IPS-11a (cell line): Measurements from ENCODE around the gene MATN1.

Experiments
- H3K4me3 ChIP-seq: one replicate; pipeline ENCODE4 v1.5.1; 2013; ENCODE audit warnings: low read depth, low read length, control low read depth

MATN1 gene

DNA sequence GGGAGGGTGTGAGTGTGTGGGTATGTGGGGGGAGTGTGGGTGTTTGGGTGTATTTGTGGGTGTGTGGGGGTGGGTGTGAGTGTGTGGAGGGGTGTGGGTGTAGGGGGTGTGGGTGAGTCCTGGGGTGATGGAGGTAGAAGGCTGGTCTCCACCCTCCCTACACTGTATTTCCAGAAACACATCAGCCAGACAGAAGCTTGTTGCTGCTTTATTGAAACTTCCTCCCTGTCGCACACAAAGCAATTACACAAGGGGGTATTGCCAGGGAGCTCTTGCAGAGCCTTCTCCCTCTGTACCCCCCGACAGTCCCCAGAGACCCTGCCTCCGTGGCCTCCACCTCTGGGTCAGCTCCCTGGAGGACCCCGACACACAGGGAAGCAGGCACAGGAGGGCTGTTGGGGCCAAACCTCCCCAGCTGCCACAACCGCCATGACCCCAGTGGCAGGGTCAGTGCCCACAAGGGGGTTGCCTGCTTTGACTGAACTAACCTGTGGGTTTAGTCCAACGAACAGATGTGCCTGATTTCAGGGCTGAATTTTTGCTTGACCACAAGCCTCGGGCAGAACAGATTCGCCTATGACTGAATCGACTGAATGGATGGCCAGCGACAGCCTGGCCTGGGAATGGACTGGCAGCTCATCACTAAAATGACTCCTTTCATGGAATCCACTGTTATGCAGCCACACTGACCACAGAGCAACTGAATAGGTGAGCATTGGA, 9.1 kb upstream of the MATN1 start:
- H3K4me3 ChIP-seq: no peak overlapping the region

DNA sequence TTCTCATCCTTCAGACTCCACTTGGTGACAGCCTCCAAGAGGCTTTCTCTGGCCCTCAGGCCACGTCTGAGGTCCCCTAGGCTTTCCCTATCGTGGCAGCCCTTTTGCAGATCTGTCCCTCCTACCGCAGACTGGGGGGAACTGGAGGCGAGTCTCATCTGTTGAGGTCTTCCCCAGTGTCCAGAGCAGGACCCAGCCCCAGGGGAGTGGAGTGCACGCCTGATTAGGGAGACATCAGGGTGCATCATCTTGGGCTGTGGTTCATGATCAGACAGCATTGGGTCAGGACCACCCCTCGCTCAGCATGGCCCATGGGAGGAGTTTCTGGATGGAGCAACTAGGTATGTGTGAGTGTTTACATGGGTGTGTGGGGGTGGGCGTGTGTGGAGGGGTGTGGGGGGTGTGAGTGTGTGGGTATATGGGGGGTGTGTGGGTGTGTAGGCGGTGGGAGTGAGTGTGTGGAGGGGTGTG, 8.5 kb upstream of the MATN1 start:
- no peak overlapping the region for H3K4me3 ChIP-seq

DNA sequence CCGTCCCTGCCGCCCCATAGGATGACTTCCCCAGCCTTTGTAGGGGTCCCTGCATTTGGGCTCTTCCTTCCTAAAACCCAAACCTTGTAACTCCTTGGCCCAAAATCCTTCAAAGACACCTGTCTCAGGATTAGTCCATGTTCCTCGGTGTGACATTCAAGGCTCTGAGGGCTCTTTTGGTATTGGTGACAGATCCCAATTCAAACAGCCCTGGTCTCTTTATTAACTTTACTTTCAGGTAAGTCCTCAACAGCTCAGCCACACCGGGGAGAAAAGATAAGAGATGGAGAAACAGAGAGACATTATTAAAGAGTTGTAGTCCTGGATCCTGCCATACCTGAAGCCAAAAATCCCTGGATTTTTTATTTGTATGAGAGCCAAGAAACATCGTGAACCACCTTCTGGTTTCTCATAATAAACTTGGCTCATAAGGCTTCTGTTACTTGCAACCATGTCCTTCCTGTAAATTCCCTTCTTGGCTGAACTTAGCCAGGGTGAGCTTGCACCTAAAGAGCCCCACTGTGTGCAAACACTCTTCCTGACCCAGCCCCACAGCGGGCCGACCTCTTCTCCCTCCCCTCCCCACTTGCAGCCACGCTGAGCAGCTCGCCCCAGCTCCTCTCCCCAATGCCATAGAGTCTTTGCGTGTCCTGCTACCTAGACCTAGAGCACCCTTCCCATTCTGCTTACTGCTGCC, 7.9 kb upstream of the MATN1 start:
- H3K4me3 ChIP-seq: no peak overlapping the region

DNA sequence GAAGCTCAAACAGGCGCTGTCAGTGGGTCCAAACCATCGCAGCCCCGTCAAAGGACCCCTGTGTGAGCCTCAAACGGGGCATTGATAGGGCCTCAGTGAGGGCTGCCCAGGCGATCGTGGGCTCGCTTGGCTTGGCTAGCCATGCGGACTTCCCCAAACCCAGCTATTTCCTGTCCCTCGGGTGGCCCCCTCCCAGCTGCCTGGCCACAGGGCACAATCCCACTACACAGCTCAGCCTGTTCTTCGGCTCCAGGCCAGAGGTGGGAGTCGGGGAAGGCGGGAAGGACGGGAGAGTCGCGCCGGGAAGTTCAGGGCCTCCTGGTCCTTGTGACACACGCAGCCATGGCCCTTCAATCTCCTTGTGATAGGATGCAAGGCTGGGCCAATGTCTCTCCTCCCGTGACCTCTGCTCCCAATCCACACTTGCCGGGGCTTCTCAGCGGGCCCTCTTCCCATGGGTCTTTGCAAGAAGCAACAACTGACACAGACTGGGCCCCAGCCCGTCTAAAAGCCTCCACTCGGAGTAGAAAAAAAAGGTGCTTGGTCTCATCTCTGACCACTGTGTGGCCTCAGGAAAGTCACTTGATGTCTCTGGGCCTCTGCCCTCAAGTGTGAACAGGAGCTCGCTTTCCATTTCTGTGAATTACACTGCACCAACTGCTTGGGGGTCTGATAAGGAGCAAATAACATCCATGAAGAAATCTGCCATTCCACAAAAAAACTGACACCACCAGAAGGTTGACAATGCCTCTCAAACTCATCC, 7.1 kb upstream of the MATN1 start:
- no peak overlapping the region for H3K4me3 ChIP-seq

DNA sequence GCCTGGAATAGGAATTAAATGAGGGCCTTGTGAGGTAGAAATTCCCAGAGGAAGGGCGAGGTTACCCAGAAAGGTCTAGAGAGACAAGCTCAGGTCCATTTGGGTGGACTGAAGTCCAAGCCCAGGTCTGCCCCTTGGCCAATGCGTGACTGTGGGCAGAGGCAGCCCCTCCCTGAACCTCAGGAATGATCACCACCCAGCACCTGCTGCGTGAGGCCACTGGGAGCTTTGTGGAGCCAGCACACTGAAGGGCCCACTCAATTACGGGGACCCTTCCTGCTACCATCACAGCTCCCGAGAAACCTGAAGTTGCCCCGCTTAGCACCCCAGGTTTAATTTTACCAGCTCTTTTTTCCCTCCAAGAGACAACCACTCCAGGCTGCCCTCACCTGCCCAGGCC, 6.5 kb upstream of the MATN1 start:
- no peak overlapping the region for H3K4me3 ChIP-seq

DNA sequence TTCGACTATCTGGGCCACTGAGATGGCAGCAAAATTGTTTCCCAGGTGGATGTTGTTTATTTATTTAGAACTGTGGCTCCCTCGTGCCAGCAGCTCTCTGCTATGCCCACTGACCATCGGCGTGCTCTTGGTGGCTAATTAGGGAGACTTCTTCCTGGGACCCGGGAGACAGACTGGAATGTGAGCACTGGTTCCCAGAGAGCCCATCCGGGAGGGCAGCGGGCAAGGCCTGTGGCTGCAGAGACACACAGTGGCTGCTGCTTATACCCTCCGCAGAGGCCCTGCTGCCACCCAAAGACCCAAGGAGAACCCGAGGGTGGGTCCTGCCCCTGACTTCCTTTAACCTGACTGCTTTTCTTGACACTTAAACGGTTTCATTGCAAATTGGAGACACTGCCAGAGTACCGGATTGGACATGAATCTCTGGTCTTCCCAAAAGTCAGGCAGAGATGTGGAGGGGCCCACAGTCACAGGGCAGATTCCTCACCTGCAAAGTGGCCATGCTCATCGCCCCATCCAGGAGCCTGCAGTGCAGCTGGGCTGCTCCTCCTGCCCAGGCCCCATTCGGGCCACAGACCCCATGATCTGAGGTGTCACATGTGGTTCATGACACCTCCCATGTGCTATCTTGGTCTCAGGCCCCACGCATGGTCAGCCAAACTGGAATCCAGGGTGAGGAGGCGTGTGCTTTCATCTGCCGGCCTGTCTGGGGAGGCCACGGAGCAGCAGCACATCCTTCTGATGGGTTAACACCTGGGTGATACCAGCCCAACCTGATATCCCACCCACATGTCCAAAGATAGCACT, 5.7 kb upstream of the MATN1 start:
- H3K4me3 ChIP-seq: no peak overlapping the region

DNA sequence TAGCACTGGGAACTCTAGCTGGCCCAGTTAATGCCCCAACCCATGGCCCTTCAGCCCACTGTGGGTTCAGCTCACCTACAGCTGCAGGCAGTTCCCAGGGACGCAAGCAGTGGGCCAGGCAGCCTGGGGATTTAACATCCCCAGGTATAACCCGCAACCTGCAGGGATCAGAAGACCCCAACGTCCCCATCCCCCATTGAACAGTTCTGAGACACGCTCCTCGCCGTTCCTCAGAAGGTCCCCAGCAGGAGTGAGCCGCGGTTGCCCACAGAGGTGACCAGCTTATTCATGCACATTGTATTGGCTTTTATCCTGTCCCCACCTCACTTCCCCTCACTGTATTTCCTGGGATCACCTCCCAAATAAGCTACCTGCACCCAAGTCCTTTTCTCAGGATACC, 5.0 kb upstream of the MATN1 start:
- no peak overlapping the region for H3K4me3 ChIP-seq

DNA sequence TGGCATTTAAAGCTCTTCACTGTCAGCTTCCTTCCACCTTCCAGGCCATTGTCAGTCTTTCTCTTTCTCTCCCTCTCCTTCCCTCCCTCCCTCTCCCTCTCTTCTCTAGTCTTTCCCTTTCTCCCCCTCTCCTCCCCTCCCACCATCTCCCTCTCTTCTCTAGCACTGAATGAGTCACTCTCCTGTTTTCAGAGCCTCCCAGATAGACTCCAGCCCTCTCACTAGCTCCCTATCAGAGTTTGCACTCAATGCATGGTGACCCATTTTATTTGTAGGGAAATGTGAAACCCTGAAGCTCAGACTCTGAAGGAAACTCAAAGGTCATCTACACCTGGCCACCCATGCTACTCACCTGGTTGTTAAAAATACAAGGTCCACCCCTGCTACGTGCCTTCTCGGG, 4.4 kb upstream of the MATN1 start:
- no peak overlapping the region for H3K4me3 ChIP-seq

DNA sequence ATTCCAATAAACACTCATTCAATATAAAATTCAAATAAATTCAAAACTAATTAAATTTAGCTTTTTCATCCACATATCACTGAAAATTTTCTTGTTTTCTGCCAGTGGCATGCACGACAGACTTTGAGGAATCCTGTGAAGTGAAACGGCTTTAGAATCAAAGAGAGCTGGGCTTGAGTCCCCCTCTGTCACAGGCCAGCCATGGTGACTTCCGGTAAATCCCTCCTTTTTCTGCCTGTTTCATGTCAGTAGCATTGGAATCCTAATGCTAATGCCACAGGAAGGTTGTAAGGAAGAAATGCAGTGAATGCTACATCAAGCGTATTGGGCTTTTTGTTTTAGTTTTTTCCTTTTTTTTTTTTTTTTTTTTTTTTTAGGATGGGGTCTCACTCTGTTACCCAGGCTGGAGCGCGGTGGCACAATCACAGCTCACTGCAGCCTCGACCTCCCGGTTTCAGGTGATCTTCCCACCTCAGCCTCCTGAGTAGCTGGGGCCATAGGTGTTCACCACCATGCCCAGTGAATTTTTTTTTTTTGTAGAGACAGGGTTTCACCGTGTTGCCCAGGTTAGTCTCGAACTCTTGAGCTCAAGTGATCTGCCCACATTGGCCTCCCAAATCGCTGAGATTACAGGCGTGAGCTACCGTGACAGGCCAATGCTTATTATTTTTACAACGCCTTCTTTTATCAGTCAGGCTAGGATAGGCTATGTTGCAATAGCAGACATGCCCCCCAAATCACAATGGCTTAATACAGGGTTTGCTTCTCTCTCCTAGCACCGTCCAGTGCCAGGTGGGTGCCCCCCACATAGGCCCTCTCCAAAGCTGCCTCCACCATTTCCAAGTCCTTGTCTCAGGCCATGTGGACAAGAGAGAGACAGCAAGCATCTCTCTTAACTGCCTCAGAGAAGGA, 3.6 kb upstream of the MATN1 start:
- H3K4me3 ChIP-seq: no peak overlapping the region

DNA sequence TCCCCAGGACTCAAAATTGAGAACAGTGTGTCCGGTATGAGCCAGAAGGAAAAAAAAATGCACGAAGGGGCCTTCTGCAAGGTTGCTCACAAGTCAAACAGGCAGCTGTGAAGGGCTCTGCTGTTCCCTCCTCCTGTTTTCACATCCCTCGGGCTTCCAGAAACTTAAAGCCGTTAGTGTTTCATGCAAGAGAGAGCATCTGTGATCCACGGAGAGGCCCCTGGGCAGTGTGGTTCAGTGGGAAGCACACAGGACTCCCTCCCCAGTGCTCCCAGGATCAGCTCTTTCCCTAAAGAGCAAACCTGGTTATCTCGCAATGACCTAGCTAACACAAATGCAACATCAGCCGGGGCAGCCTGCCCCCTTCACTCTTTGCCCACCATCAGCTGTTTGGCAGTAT, 2.9 kb upstream of the MATN1 start:
- H3K4me3 ChIP-seq: no peak overlapping the region

DNA sequence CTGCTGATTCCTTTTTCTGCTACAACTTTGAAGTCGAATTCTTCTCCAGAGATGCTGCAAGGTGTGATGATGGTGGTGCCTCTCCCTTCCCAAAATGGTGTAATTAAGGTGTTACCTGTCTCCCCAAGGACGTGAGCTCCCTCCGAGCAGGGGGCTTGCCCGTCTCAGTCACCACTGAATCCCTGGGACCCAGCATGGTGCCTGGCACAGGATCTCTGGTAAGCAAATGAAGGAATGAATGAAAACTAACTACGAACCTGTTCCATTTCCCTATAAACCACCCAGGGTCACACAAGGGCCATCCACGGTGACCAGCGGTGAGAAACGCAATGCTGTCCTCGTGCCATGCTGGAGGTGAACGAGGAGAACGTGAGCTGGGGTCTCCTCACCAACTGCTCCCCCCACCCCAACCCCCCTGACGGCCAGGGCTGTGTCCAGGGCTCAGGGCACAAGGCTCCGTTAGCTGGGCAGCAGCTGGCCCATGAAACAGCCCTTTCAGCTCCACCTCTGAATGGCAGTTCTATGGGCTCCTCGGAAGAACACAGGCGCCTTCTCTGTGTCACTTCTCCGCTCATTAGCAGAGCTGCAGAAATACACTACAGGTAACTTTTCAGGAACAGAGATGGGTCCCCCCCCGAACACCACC, 2.2 kb upstream of the MATN1 start:
- H3K4me3 ChIP-seq: no peak overlapping the region

DNA sequence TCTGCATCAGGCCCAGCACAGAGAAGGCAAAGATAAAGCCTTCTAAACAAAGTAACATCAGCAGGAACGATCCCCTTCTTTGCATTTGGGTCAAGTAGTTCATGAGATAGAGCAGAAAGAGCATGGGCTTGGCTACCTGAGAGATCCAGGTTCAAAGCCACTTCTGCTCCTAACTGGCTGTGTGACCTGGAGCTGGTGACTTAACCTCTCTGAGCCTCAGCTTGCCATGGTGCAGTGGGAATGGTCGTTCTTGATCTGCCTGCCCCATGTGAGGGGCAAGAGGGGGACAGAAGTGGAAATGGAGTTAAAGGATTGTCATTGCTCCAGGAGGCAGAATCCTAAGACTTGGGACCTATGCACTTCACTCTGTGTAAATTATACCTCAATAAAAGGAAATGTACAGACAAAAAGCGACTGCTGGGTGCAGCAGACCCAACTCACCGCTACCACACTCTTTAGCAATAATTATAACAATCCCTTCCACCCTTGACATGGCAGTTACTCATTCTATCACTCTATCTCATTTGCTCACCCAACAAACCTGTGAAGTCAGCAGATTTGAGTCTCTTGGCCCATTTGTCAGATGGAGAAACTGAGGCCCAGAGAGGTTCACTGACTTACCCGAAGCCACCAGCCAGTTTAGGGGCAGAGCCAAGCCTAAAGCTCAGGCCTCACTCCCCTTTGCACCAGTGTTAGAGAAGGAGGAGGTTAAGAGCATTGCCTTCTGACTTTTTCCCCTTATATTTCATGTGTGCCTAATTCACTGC, 1.5 kb upstream of the MATN1 start:
- no peak overlapping the region for H3K4me3 ChIP-seq

DNA sequence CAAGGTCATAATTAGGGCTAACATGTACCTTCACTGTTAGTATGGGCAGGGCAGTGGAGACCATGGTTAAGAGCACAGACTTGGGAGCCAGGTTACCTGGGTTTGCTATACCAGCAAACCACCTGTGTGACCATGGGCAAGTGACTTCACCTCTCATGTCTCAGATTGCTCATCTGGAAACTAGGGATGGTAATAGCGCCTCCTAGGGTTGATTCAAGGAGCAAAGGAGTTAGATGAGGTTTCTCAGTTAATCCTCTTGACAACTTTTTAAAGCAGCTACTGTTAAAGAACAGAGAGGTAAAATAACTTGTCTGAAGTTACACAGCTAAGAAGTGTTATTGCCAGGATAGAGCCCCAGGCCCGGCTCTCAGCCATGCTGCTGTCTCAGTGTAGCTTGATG, 790 bp upstream of the MATN1 start:
- H3K4me3 ChIP-seq: no peak overlapping the region

DNA sequence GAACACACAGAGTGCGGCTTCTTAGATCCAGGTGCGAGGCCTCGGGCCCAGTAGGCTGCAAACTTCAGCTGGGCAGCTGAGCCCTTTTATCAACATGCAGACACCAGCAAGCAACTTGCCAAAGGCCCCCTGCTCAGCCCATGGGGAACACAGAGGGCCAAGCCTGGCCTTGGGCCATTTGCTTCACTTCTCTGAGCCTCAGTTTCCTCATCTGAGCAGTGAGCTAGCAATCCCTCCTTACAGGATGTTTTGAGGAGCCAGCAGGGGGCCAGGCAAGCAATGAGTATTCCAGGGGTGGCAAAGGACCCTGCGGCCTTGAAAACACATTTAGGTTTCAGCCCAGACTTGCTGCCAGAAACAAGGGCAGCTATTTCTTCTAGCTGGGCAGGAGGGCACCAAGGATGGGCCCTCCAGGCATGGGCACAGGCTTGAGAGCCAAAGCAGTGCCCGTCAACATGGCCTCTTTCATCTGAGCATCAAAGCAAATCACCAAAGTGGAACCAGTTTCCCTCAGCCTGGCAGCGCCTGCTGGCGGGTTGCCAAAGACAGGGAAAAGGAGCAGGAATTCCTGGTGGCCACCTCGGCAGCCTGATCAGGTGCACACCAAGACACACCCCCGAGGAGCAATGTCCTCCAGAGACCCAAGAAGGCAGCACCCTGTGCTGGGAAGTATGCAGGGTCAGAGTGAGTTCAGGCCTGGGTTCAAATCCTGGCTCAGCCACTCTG, 1.4 kb downstream of the MATN1 start:
- H3K4me3 ChIP-seq: no peak overlapping the region

DNA sequence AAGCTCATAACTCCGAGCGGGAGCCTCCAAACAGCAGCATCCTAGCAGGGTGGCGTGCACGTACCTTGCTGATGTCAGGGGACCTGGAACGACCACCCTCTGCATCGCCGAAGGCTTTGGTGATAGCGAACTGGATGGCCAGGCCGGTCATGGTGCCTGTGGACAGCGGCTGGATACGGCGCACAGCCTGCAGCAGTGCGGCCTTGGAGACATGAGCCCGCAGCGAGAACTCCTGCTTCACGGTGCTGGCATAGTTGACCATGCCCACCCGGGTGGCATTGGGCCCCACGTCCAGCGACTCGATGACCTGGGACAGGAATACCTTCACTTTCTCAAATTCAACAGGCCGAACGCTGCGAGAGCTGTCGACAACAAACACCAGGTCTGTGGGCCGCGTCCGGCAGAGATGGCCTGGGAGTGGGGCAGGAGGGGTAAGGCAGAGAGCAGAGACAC, 2.0 kb downstream of the MATN1 start:
- H3K4me3 ChIP-seq: no peak overlapping the region

DNA sequence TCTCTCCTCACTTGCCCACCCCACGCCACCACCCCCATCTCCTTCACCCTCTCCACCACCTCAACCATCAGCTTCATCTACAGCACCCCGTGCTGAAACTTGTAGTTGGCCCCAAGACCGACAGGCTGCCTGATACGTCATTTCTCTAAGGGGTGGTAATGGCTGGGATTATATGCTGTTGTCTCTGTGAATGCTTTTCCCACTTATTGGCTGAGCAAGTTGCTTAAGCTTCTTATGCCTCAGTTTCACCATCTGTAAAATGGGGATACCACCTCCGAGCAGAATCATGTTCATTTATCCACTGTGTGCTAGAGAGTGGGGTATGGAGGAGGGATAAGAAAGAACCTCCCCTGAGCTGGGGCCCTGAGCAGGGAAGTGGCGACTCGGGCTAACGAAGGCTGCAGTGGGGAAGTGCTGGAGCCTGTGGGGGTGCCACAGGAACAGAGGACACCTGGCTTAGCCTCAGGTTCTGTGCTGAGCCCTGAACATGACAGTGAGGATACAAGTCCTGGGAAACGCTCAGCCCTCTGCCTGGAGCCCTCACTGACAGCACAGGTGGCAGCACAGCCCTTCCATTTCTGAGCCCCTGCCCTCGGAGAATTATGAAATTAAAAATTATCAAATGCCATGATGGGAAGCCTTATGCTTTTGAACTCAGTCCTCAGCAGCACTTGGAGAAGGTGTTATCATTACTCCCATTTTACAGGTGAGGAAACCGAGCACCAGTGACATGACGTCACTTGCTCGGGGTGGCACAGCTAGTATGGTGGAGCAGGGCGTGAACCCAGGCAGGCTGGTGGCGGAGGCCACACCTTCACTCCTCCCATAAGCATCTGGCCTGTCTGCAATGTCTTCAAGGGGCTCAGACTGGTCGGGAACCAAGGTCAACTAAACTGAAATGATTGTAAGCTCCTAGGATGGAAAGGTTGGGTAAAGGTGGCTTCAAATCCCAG, 2.8 kb downstream of the MATN1 start:
- H3K4me3 ChIP-seq: no peak overlapping the region
